Kidney (tissue), 14 donors: Measurements from ENCODE around the gene GPX5. TPM values are rescaled to one million over a fixed set of nuclear protein-coding genes. Genes with fewer than 3 reads are reported as not detected.

ENCODE experiments used
- DNase-seq, 5 donors: peaks; one replicate each; pipeline ENCODE4 v3.0.0-alpha.2; 2013 to 2020
- FAIRE-seq: peaks from 2 replicates; lab custom pipeline; 2012; peaks lifted over from hg19 to GRCh38; lab: Jason Lieb, UNC
- H3K27ac ChIP-seq, 2 donors: one replicate each; pipeline ENCODE4 v1.7.0; 2013; ENCODE audit warnings: low read depth in 2 of 2, low read length in 2 of 2, inconsistent platforms in 1 of 2
- H3K27me3 ChIP-seq: one replicate; pipeline ENCODE4 v1.7.1; 2013; ENCODE audit warnings: low read length, inconsistent platforms; ENCODE audit not compliant: control insufficient read depth, insufficient read depth
- H3K36me3 ChIP-seq, 3 donors: one replicate each; pipeline versions ENCODE4 v1.7.0 to v1.7.1; 2013; ENCODE audit warnings: low read length in 3 of 3, control low read depth in 1 of 3, inconsistent platforms in 1 of 3; ENCODE audit not compliant: insufficient read depth in 3 of 3, control insufficient read depth in 2 of 3
- H3K4me1 ChIP-seq, 3 donors: one replicate each; pipeline versions ENCODE4 v1.7.0 to v1.7.1; 2013; ENCODE audit warnings: low read length in 3 of 3, inconsistent platforms in 1 of 3, low read depth in 1 of 3; ENCODE audit not compliant: control insufficient read depth in 2 of 3, insufficient read depth in 2 of 3
- H3K4me3 ChIP-seq, 3 donors: one replicate each; pipeline versions ENCODE4 v1.7.0 to v1.8.1; 2013; ENCODE audit warnings: low read length in 3 of 3, control low read depth in 1 of 3, inconsistent platforms in 1 of 3
- H3K9ac ChIP-seq, 3 donors: one replicate each; pipeline versions ENCODE4 v1.7.0 to v1.7.1; 2013; ENCODE audit warnings: low read length in 3 of 3, control low read depth in 1 of 3, inconsistent platforms in 1 of 3
- H3K9me3 ChIP-seq, 3 donors: one replicate each; pipeline versions ENCODE4 v1.7.0 to v1.7.1; 2013; ENCODE audit warnings: low read length in 3 of 3, control low read depth in 1 of 3, inconsistent platforms in 1 of 3; ENCODE audit not compliant: control insufficient read depth in 2 of 3, insufficient read depth in 1 of 3
- intact Hi-C: fragments of 100-400 bp; cut with DNase I; formaldehyde crosslinking; loops from one replicate; pipeline ENCODE4 v1.11.1; 2022
- polyA plus RNA-seq: library from polyadenylated mRNA; stranded (reverse); fragments of 350-450 nt; fragmentation: Illumina TruSeq; extraction: RNeasy Lipid Tissue Mini Kit (QIAGEN cat#74804); gene quantifications from one replicate; pipeline ENCODE4 v1.2.3, GENCODE V29; 2014; ENCODE audit warnings: low read depth, low replicate concordance; ENCODE audit not compliant: insufficient read depth
- total RNA-seq: library from RNA; stranded (reverse); fragmentation: NEBNext Ultra II Directional; extraction: Animal tissue kit (Norgen Biotek cat#: 25700); gene quantifications from one replicate; pipeline ENCODE4 v1.2.1, GENCODE V29; 2021
- TF ChIP-seq, protein P1 (sequence below): IDR thresholded peaks from 3 replicates; pipeline ENCODE4 v1.5.1; 2012; ENCODE audit warnings: mild to moderate bottlenecking, moderate library complexity, borderline replicate concordance; ENCODE audit not compliant: insufficient read depth; ENCODE audit errors: extremely low read depth
- donor health status: control.
- donor health status: control.
- donor health status: control.
- donor health status: control.
- donor health status: control.
- donor health status: DM: yes; HTN: yes; CAD: no.
- donor health status: Normal renal cell carcinoma (clear cell type).

The GPX5 gene
- total and polyA plus RNA-seq, 2 donors from 2014 or later, result not detected

DNA sequence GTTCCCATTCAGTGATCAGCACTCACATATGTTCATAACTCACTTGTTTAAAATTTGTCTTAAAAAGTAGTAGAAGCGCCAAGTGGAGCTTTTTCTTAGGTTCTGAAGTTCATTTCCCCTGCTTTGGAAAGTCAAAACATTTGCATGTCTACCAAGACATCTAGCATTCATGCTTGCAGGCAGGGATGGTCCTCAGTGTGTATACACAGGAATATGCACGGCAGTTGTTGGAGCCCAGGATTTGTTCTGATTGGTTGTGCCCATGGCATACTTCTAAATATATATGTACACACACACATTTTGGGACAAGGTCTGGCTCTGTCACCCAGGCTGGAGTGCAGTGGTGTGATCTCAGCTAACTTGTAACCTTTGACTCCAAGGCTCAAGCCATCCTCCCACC, 7.7 kb upstream of the GPX5 start:
- FAIRE-seq, result no peak
- no peak for DNase-seq
- no peaks in the 10 kb centered on the region for H3K36me3 ChIP-seq
- no peak overlapping the region for H3K9ac ChIP-seq
- no peak overlapping the region for H3K4me3 ChIP-seq
- intact Hi-C loops, result no loop called here
- no peak overlapping the region for H3K27ac ChIP-seq
- H3K9me3 ChIP-seq, result no peaks in the 10 kb centered on the region
- TF ChIP-seq, protein P1, sequence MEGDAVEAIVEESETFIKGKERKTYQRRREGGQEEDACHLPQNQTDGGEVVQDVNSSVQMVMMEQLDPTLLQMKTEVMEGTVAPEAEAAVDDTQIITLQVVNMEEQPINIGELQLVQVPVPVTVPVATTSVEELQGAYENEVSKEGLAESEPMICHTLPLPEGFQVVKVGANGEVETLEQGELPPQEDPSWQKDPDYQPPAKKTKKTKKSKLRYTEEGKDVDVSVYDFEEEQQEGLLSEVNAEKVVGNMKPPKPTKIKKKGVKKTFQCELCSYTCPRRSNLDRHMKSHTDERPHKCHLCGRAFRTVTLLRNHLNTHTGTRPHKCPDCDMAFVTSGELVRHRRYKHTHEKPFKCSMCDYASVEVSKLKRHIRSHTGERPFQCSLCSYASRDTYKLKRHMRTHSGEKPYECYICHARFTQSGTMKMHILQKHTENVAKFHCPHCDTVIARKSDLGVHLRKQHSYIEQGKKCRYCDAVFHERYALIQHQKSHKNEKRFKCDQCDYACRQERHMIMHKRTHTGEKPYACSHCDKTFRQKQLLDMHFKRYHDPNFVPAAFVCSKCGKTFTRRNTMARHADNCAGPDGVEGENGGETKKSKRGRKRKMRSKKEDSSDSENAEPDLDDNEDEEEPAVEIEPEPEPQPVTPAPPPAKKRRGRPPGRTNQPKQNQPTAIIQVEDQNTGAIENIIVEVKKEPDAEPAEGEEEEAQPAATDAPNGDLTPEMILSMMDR, result no peak
- H3K27me3 ChIP-seq, result no peaks in the 10 kb centered on the region
- H3K4me1 ChIP-seq, result no peaks in the 10 kb centered on the region

DNA sequence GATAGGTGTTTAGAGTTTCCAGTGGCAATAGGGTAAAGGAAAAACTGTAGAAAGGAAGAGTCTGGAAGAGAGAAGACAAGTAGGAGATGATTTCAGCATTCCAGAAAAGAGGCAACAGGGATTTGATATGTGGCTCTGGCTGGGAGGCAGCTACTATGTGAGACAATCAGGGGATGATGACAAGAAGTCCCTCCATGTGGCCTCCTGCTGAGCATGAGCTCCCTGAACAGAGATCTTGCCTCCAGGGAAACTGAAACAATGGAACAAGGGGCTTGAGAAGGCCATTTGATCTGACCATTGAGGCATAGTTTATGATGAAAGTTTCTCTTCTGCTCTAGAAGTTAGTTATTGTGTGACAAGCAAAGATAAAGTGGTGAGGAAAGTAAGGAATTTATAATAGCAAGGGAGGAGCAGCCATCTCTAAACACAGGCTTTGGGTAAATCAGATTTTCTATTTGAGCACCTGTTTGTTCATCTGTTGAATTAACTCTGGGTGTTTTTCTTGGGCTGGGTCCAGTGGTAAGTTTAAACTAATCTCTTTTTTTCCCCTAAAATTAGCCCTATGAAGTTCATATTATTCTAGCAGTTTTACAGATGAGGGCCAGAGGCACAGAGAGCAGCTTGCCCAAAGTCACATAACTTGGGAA, 3.0 kb upstream of the GPX5 start:
- H3K36me3 ChIP-seq, result no peaks in the 10 kb centered on the region
- H3K9me3 ChIP-seq, result no peaks in the 10 kb centered on the region
- no peaks in the 10 kb centered on the region for H3K4me1 ChIP-seq
- FAIRE-seq (no peak), DNase-seq (no peak)
- TF ChIP-seq, protein P1, result no peak
- intact Hi-C loops, result no loop called here
- no peak overlapping the region for H3K9ac ChIP-seq
- no peak overlapping the region for H3K27ac ChIP-seq
- no peaks in the 10 kb centered on the region for H3K27me3 ChIP-seq
- no peak overlapping the region for H3K4me3 ChIP-seq

DNA sequence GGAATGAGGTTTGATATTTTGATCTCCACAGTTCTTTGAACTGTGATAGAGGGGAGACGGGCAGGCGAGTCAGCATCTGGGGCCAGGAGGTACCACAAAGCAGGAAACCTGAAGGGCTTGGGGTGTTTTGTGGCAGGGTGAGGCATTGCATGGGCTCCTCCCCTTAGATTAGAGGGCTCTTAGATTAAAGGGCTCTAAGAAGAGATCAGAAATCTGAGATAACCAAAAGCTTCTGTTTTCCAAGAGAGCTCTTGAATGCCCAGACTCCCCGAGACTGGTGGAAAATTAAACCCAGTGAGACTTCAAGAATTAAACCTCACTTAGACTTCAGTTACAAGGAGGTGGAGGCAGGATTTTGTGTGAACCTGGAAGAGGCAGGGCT, 2.4 kb upstream of the GPX5 start:
- FAIRE-seq, result no peak
- Histone ChIP-seq H3K27ac (no peak overlapping the region), H3K27me3 (no peaks in the 10 kb centered on the region), H3K4me3 (no peak overlapping the region), H3K4me1 (no peaks in the 10 kb centered on the region), H3K9ac (no peak overlapping the region), H3K9me3 (no peaks in the 10 kb centered on the region), H3K36me3 (no peaks in the 10 kb centered on the region)
- DNase-seq, result no peak
- TF ChIP-seq, protein P1, result no peak
- intact Hi-C loops, result no loop called here

DNA sequence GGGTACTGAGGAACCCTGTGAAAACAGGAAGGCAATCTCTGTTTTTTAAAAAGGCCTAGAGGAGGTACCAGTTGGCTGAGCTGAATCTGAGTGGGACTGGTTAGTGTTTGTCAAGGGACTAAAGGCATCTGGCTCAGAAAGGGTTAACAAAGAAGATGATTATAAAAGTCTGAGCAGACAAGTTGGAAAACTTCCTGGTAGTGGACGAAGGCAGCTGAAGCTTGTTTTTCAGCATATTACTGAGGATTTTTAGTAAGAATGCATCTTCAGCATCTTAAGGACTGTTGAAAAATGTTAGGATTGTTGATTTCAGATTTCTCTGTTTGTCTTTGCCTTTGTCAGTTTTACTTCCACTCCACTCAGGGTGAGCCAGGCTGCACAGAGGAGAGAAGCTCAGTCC, 5.1 kb downstream of the GPX5 start:
- Histone ChIP-seq H3K36me3 (no peaks in the 10 kb centered on the region), H3K9me3 (no peaks in the 10 kb centered on the region), H3K27ac (no peak overlapping the region), H3K27me3 (no peaks in the 10 kb centered on the region), H3K4me3 (no peak overlapping the region), H3K4me1 (no peaks in the 10 kb centered on the region), H3K9ac (no peak overlapping the region)
- TF ChIP-seq, protein P1, result no peak
- no peak for FAIRE-seq
- intact Hi-C loops, result no loop called here
- DNase-seq, result no peak
